ENCODE data around the gene C11orf91. TPM values are rescaled to one million over a fixed set of nuclear protein-coding genes. Genes with fewer than 3 reads are reported as not detected.
"Not testable (repeated sequence)": the region's sequence is repeated elsewhere in the genome, so short reads cannot be mapped to it uniquely, and the experiment has no call there.

The C11orf91 gene
- total RNA-seq, 1 donor from 2014 or later, result not detected

DNA sequence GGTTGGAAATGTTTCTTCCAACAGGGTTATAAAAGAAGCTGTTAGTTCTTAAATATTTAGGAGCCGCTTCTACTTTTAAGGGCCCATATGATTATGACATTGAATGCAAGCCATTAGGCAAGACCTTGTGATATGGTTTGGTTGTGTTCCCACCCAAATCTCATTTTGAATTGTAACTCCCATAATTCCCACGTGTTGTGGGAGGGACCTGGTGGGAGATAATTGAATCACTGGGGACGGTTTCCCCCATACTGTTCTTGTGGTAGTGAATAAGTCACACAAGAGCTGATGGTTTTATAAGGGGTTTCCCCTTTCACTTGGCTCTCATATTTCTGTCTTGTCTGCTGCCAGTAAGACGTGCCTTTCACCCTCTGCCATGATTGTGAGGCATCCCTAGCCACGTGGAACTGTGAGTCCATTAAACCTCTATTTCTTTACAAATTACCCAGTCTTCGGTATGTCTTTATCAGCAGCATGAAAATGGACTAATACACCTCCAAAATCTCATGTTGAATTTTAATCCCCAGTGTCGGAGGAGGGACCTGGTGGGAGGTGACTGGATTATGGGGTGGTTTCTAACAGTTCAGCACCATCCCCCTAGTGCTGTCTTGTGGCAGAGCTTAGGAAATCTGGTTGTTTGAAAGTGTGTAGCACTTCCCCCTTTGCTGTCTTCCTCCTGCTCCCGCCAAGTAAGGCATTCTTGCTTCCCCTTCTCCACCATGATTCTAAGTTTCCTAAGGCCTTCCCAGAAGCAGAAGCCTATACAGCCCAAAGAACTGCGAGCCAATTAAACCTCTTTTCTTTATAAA is 31.3 kb upstream of the C11orf91 start:
- H3K27ac ChIP-seq, result peak overlapping the region; percentile 4
- intact Hi-C loops (cut with DNase I), result no loop called here
- DNase-seq (no peak), ATAC-seq (peak in 1 of 2 donors; percentile 12)
- no peaks in the 10 kb centered on the region for H3K27me3 ChIP-seq (ENCODE audit: low read depth)
- peaks cover 14% of the 10 kb centered on the region for H3K36me3 ChIP-seq
- H3K4me3 ChIP-seq, result peak overlapping the region; percentile 22
- TF ChIP-seq, protein P1, sequence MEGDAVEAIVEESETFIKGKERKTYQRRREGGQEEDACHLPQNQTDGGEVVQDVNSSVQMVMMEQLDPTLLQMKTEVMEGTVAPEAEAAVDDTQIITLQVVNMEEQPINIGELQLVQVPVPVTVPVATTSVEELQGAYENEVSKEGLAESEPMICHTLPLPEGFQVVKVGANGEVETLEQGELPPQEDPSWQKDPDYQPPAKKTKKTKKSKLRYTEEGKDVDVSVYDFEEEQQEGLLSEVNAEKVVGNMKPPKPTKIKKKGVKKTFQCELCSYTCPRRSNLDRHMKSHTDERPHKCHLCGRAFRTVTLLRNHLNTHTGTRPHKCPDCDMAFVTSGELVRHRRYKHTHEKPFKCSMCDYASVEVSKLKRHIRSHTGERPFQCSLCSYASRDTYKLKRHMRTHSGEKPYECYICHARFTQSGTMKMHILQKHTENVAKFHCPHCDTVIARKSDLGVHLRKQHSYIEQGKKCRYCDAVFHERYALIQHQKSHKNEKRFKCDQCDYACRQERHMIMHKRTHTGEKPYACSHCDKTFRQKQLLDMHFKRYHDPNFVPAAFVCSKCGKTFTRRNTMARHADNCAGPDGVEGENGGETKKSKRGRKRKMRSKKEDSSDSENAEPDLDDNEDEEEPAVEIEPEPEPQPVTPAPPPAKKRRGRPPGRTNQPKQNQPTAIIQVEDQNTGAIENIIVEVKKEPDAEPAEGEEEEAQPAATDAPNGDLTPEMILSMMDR (IDR thresholded peaks at IDR 0.05), result no peak
- no peaks in the 10 kb centered on the region for H3K9me3 ChIP-seq
- H3K4me1 ChIP-seq, result peaks cover 57% of the 10 kb centered on the region

DNA sequence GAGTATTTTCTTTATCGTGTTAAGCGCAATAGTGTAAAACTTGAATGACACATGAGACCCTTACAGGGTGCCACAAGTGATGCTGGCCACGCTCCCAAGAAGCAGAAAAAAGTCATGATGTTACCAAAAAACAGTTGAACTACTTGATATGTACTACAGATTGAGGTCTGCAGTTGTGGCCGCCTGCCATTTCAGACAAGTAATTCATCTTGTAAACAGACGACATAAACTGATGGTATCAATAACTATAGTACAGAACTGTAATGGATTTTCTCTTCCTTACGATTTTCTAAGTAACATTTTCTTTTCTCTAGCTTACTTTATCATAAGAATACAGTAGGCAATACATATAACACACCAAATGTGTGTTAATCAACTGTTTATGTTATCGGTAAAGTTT is 30.1 kb upstream of the C11orf91 start:
- Histone ChIP-seq H3K4me1 (peaks cover 57% of the 10 kb centered on the region), H3K27me3 (ENCODE audit: low read depth) (no peaks in the 10 kb centered on the region), H3K9me3 (no peaks in the 10 kb centered on the region), H3K36me3 (peaks cover 14% of the 10 kb centered on the region), H3K4me3 (peak overlapping the region; percentile 22), H3K27ac (no peak overlapping the region)
- TF ChIP-seq, protein P1 (IDR thresholded peaks at IDR 0.05), result no peak
- intact Hi-C loops (cut with DNase I), result no loop called here
- no peak for ATAC-seq
- no peak for DNase-seq

DNA sequence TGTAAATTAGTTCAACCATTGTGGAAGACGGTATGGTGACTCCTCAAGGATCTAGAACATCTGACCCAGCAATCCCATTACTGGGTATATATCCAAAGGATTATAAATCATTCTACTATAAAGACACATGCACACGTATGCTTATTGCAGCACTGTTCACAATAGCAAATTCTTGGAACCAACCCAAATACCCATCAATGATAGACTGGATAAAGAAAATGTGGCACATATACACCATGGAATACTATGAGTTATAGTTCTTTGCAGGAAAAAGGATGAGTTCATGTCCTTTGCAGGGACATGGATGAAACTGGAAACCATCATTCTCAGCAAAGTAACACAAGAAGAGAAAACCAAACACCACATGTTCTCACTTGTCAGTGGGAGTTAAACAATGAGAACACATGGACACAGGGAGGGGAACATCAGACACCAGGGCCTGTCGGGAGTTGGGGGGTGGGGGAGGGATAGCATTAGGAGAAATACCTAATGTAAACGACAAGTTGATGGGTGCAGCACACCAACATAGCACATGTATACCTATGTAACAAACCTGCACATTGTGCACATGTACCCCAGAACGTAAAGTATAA is 28.5 kb upstream of the C11orf91 start:
- ATAC-seq; H3K4me3 ChIP-seq; H3K9me3 ChIP-seq; DNase-seq; H3K27me3 ChIP-seq (ENCODE audit: low read depth); intact Hi-C loops (cut with DNase I); H3K27ac ChIP-seq: not testable (repeated sequence)
- peaks cover 14% of the 10 kb centered on the region for H3K36me3 ChIP-seq
- peaks cover 67% of the 10 kb centered on the region for H3K4me1 ChIP-seq

DNA sequence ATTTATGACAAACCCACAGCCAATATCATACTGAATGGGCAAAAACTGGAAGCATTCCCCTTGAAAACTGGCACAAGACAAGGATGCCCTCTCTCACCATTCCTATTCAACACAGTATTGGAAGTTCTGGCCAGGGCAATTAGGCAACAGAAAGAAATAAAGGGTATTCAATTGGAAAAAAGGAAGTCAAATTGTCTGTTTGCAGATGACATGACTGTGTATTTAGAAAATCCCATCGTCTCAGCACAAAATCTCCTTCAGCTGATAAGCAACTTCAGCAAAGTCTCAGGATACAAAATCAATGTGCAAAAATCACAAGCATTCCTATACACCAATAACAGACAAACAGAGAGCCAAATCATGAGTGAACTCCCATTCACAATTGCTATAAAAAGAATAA is 26.9 kb upstream of the C11orf91 start:
- intact Hi-C loops (cut with DNase I); DNase-seq; H3K36me3 ChIP-seq; H3K9me3 ChIP-seq; ATAC-seq; H3K27me3 ChIP-seq (ENCODE audit: low read depth); H3K4me3 ChIP-seq; H3K27ac ChIP-seq: not testable (repeated sequence)
- peaks cover 67% of the 10 kb centered on the region for H3K4me1 ChIP-seq

DNA sequence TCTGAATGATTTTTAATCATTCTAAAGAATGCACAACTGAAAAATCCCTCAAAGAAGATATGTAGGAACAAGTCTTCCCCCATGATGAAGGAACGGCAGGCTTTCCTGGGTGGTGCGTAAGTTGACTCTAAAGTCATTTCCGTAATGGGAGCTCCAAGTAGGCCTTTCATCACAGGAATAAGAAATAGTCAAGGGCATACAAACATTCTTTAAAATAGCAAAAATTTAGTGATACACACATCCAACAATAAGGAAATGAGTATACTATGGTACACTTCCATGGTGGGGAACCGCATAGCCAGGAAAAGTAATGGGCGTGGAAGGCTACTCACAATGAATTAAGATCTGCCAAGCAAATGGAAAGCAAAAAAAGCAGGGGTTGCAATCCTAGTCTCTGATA is 24.9 kb upstream of the C11orf91 start:
- H3K27ac ChIP-seq, result peak overlapping the region; percentile 84
- TF ChIP-seq, protein P1 (IDR thresholded peaks at IDR 0.05), result no peak
- peaks cover 66% of the 10 kb centered on the region for H3K4me1 ChIP-seq
- no peak overlapping the region for H3K4me3 ChIP-seq
- ATAC-seq, result no peak
- no peak for DNase-seq
- no peaks in the 10 kb centered on the region for H3K27me3 ChIP-seq (ENCODE audit: low read depth)
- intact Hi-C loops (cut with DNase I), result no loop called here
- H3K36me3 ChIP-seq, result peaks cover 20% of the 10 kb centered on the region
- H3K9me3 ChIP-seq, result no peaks in the 10 kb centered on the region

DNA sequence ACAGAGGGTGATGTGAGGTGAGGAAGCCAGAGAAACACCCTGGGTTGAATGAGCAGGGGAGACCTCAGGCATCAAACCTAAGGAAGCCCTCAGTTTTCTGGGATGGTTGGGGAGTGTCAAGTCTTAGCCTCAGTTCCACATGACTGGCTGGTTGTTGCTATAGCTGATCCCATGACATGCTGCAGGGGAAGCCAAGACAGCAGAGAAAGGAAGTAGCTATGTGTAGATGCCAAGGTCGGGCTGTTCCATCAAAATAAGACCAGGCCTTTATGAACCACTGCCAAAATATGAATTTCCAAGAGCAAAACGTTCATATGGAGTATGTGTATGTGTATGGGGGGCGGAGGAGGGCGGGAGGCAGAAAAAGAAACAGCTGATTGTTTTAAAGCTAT is 24.0 kb upstream of the C11orf91 start:
- Histone ChIP-seq H3K9me3 (no peaks in the 10 kb centered on the region), H3K27ac (peak overlapping the region; percentile 84), H3K27me3 (ENCODE audit: low read depth) (no peaks in the 10 kb centered on the region), H3K4me3 (no peak overlapping the region), H3K36me3 (peaks cover 28% of the 10 kb centered on the region), H3K4me1 (peaks cover 67% of the 10 kb centered on the region)
- no peak for DNase-seq
- TF ChIP-seq, protein P1 (IDR thresholded peaks at IDR 0.05), result no peak
- intact Hi-C loops (cut with DNase I), result no loop called here
- peak; percentile 40 to 67 for ATAC-seq
